ENCODE results near the gene COL8A1.
A peak's percentile ranks its signal among the peaks of the same experiment; 100 is the strongest.

Gene COL8A1

GRCh38 chr3:99644746-99645145, 6.4 kb downstream of the COL8A1 start:
- no peak overlapping the region for H3K4me3 ChIP-seq (ENCODE audit: control insufficient read depth, low read depth, low read length)
- DNase-seq (ENCODE audit: low read depth): no peak
- TF ChIP-seq CTCF (conservative IDR thresholded peaks at IDR 0.05; ENCODE audit: control insufficient read depth, insufficient read depth, low read depth, low read length): no peak

- no peak overlapping the region for H3K4me3 ChIP-seq (ENCODE audit: control insufficient read depth, low read depth, low read length)
- peak; percentile 88 for DNase-seq (ENCODE audit: low read depth)
- TF ChIP-seq CTCF (conservative IDR thresholded peaks at IDR 0.05; ENCODE audit: control insufficient read depth, insufficient read depth, low read depth, low read length): peak; percentile 75
Measured at GRCh38 chr3:99645277-99646106, 7.1 kb downstream of the COL8A1 start.

GRCh38 chr3:99646107-99646435, 7.7 kb downstream of the COL8A1 start:
- DNase-seq (ENCODE audit: low read depth): peak; percentile 62
- no peak overlapping the region for H3K4me3 ChIP-seq (ENCODE audit: control insufficient read depth, low read depth, low read length)
- TF ChIP-seq CTCF (conservative IDR thresholded peaks at IDR 0.05; ENCODE audit: control insufficient read depth, insufficient read depth, low read depth, low read length): no peak

- TF ChIP-seq CTCF (conservative IDR thresholded peaks at IDR 0.05; ENCODE audit: control insufficient read depth, insufficient read depth, low read depth, low read length): no peak
- DNase-seq (ENCODE audit: low read depth): peak; percentile 71
- no peak overlapping the region for H3K4me3 ChIP-seq (ENCODE audit: control insufficient read depth, low read depth, low read length)
Measured at GRCh38 chr3:99647081-99647480, 8.7 kb downstream of the COL8A1 start.

- DNase-seq (ENCODE audit: low read depth): peak; percentile 84
- H3K4me3 ChIP-seq (ENCODE audit: control insufficient read depth, low read depth, low read length): no peak overlapping the region
- no peak for TF ChIP-seq CTCF (conservative IDR thresholded peaks at IDR 0.05; ENCODE audit: control insufficient read depth, insufficient read depth, low read depth, low read length)
Measured at GRCh38 chr3:99648101-99648500, 9.7 kb downstream of the COL8A1 start.

GRCh38 chr3:99648516-99648915, 10.1 kb downstream of the COL8A1 start:
- TF ChIP-seq CTCF (conservative IDR thresholded peaks at IDR 0.05; ENCODE audit: control insufficient read depth, insufficient read depth, low read depth, low read length): no peak
- DNase-seq (ENCODE audit: low read depth): peak; percentile 69
- H3K4me3 ChIP-seq (ENCODE audit: control insufficient read depth, low read depth, low read length): no peak overlapping the region

Data from fibroblast of mammary gland (primary cell).